Subcutaneous adipose tissue (tissue), 4 donors: ENCODE results near the gene NFIX. TPM values are rescaled to one million over a fixed set of nuclear protein-coding genes. Genes with fewer than 3 reads are reported as not detected.

ENCODE experiments used
- CTCF ChIP-seq: fragments of 450-650 bp; IDR thresholded peaks from one replicate; pipeline ENCODE4 v1.5.1; 2016; ENCODE audit warnings: low read depth, mild to moderate bottlenecking, control low read depth, antibody characterized with exemption, moderate library complexity
- total RNA-seq, 4 donors: library from RNA; depleted of rRNA; stranded (reverse); fragments of >200 nt; gene quantifications; one replicate each; pipeline ENCODE4 v1.1.0, GENCODE V29; 2016

Gene NFIX
- total RNA-seq, 4 donors from 2014 or later = 32.8 to 102 (median 47.0) TPM

- TF ChIP-seq CTCF = no peak
Observed at GRCh38 chr19:13004273-13004672, 9.0 kb downstream of the NFIX start.

- no peak for TF ChIP-seq CTCF
Observed at GRCh38 chr19:13005253-13005652, 10.0 kb downstream of the NFIX start.

- no peak for TF ChIP-seq CTCF
Observed at GRCh38 chr19:13005861-13006370, 10.6 kb downstream of the NFIX start.

- no peak for TF ChIP-seq CTCF
Observed at GRCh38 chr19:13006431-13007281, 11.4 kb downstream of the NFIX start.

GRCh38 chr19:13007292-13008045 lies 12.2 kb downstream of the NFIX start:
- TF ChIP-seq CTCF = no peak

- no peak for TF ChIP-seq CTCF
Observed at GRCh38 chr19:13008926-13009787, 13.9 kb downstream of the NFIX start.
